ENCODE results near the gene GPC1. TPM values are rescaled to one million over a fixed set of nuclear protein-coding genes. Genes with fewer than 3 reads are reported as not detected.

Gene GPC1
- total and polyA plus RNA-seq, 12 donors: 104 to 287 (median 181) TPM

DNA sequence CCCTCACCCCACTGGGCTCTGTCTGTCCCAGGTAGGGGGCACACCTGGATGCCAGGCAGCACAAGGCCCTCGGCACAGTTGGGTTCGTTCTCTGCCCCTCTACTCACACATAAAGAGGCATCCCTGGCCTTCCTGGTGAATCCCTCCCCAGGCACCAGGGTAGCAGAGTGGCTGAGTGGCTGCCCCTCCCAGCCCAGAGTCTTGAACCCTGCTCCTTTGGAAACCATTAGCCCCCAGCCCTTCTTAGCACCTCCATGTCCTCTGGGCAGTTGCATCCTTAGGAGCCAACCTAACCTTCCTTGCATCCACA, 2.0 kb downstream of the GPC1 start:
- 81 to 85% methylated on average over 2 of the region's 2 CpGs for WGBS, 2 donors
- peak overlapping the region in 6 of 10 donors; percentile 68 to 84 (median 70) for H3K4me3 ChIP-seq
- peaks cover 12 to 66% (median 34%) of the 10 kb centered on the region in 9 donors for H3K4me1 ChIP-seq
- intact Hi-C loops (cut with DNase I): loop anchor here in 8 of 10 donors (2.0 to 10.0 kb wide), 7 partner anchors 65 to 285 kb away; no protein-coding TSS in a partner anchor
- TF ChIP-seq, protein P1, sequence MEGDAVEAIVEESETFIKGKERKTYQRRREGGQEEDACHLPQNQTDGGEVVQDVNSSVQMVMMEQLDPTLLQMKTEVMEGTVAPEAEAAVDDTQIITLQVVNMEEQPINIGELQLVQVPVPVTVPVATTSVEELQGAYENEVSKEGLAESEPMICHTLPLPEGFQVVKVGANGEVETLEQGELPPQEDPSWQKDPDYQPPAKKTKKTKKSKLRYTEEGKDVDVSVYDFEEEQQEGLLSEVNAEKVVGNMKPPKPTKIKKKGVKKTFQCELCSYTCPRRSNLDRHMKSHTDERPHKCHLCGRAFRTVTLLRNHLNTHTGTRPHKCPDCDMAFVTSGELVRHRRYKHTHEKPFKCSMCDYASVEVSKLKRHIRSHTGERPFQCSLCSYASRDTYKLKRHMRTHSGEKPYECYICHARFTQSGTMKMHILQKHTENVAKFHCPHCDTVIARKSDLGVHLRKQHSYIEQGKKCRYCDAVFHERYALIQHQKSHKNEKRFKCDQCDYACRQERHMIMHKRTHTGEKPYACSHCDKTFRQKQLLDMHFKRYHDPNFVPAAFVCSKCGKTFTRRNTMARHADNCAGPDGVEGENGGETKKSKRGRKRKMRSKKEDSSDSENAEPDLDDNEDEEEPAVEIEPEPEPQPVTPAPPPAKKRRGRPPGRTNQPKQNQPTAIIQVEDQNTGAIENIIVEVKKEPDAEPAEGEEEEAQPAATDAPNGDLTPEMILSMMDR (IDR thresholded peaks at IDR 0.05): no peak
- no peaks in the 10 kb centered on the region for H3K9me3 ChIP-seq
- DNase-seq: no peak
- no peaks in the 10 kb centered on the region for H3K36me3 ChIP-seq
- H3K27ac ChIP-seq: peak overlapping the region in 7 of 10 donors; percentile 86 to 97 (median 94)
- no peak for ATAC-seq
- H3K27me3 ChIP-seq: peaks cover 0 to 53% (median 27%) of the 10 kb centered on the region in 7 donors

DNA sequence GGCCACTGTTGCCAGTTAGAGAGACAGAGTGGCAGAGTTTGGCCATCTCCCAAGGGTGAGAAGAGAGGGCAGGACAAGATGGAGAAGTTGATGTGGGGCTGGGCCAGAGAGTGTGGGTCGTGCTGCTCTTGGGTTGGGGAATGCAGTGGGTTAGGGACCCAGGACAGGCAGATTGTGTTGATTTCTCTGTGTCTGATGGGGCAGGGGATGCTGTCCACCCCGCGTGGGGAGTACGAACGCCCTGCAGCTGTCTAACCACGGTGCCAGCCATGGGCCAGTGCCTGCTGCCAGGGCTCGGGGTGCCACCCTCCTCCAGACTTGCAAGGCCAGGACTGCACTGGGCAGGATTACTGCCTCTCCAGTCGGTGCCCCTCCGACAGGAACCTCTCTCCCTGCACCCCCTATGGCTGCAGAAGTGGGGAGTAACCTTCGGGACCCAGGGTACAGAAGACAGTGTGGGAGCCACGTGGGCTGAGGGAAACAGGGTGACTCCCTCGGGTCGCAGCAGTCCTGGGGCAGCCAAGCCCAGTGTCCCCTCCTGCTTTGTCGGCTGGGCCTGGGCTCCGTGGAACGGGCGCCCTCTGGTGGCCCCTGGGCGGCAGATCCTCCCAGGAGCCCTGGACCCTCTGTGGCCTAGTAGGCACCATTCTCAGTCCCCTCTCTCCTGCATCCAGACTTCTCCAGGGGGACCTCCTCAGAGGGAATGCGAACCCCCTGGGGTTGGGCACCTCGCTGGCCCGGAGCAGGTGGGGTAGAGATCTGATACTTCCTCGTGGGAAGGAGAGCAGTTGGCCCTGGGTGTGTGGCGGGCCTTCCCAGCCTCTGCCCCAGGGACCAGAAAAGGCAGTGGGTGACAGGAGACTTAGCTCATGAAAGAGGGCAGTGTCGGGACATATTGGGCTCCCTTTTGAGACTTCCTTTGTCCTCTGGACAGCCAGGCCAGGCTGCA, 2.7 kb downstream of the GPC1 start:
- TF ChIP-seq, protein P1 (IDR thresholded peaks at IDR 0.05): peak; percentile 86 to 96 (median 95)
- Histone ChIP-seq H3K36me3 (no peaks in the 10 kb centered on the region), H3K9me3 (no peaks in the 10 kb centered on the region), H3K4me3 (peak overlapping the region in 4 of 10 donors; percentile 10 to 70 (median 68)), H3K4me1 (peaks cover 12 to 66% (median 35%) of the 10 kb centered on the region in 9 donors), H3K27ac (peak overlapping the region in 9 of 10 donors; percentile 30 to 97 (median 86)), H3K27me3 (peaks cover 0 to 52% (median 27%) of the 10 kb centered on the region in 7 donors)
- 20 to 21% methylated on average over 21 to 24 of the region's 24 CpGs for WGBS, 2 donors
- DNase-seq: peak; percentile 54 to 76
- peak; percentile 28 to 84 (median 76) for ATAC-seq
- intact Hi-C loops (cut with DNase I): loop anchor here (1.0 to 10.0 kb wide), 8 partner anchors 66 to 286 kb away; no protein-coding TSS in a partner anchor

DNA sequence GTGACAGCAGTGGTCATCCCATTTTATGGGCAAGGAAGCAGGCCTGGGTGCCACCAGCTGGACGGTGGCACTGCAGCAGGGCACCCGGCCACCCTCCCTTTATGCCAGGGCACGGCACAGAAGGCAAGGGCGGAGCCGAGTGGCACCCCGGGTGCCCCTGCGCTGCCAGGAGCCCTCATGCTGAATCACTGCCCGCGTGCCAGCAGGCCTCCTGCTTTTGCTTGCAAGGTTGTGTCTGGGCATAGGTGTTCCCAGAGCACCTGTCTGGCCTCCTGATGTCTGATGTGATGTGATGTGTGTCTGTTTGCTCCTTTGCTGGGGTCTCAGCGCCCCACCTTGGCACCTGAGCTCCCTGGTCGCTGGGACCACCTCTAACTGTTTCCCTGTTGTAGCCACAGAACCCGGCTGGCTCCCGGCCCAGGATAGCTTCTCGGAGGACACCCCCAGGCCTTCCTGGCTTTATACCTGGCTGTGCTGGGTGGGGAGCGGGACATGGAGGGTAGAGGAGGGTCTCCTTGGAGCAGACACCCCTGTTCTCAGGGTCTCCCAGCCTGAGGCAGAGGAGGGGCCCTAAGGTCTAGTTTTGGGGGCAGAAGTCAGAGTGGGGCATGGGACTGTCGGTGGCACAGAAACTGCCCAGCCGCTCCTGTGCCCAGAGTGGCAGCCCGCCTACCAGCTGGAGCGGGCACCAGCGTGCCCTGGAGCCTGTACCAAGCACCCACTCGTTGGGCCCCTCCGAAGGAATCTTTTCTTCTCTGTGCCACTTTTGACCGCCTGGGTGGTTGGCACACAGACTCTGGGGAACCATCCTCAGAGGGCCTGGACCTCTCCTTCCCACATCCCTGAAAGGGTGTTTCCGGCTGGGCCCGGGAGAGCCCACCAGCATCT, 3.6 kb downstream of the GPC1 start:
- peaks cover 12 to 73% (median 39%) of the 10 kb centered on the region in 9 donors for H3K4me1 ChIP-seq
- H3K9me3 ChIP-seq: no peaks in the 10 kb centered on the region
- DNase-seq (peak in 1 of 2 donors; percentile 53), ATAC-seq (peak in 4 of 8 donors; percentile 25 to 52 (median 34))
- H3K27ac ChIP-seq: peak overlapping the region in 9 of 10 donors; percentile 30 to 97 (median 63)
- no peaks in the 10 kb centered on the region for H3K36me3 ChIP-seq
- intact Hi-C loops (cut with DNase I): loop anchor here in 8 of 10 donors (1.0 to 10.0 kb wide), 7 partner anchors 67 to 287 kb away; no protein-coding TSS in a partner anchor
- peaks cover 0 to 43% (median 22%) of the 10 kb centered on the region in 7 donors for H3K27me3 ChIP-seq
- no peak overlapping the region for H3K4me3 ChIP-seq
- WGBS, 2 donors: 76% methylated on average over 25 of the region's 25 CpGs
- TF ChIP-seq, protein P1 (IDR thresholded peaks at IDR 0.05): no peak

All from heart right ventricle (tissue), 16 donors.